Measurements from ENCODE around the gene ASPN.

Gene ASPN

DNA sequence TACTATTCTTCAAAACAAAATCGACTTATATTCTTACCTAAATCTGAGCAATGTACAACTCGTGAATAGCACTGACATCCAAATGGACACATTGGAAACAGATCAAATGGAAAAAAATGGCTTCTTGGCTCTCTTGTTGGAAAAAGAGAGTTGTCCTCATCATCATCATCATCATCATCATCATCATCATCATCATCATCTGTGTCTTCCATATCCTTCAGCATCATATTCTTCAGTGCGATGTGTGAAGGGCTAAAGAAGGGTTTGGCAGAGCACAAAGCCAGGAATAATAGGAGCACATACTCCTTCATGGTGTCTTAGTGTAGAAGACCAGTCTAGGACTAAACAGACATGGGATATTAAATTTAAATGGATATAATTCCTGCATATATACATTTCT is 7.7 kb downstream of the ASPN start:
- Histone ChIP-seq H3K79me2 (ENCODE audit: control insufficient read depth, insufficient read depth, low read length, unreplicated experiment) (no peaks in the 10 kb centered on the region), H3K27me3 (ENCODE audit: insufficient read depth, low read length) (no peaks in the 10 kb centered on the region), H3K36me3 (ENCODE audit: insufficient read depth, low read length) (no peaks in the 10 kb centered on the region), H2AFZ (ENCODE audit: low read length, unreplicated experiment) (no peak overlapping the region), H3K4me1 (ENCODE audit: control insufficient read depth, insufficient read depth, low read length, unreplicated experiment) (no peaks in the 10 kb centered on the region), H3K27ac (ENCODE audit: low read depth, low read length) (no peak overlapping the region), H3K4me3 (ENCODE audit: low read depth, low read length) (no peak overlapping the region)

DNA sequence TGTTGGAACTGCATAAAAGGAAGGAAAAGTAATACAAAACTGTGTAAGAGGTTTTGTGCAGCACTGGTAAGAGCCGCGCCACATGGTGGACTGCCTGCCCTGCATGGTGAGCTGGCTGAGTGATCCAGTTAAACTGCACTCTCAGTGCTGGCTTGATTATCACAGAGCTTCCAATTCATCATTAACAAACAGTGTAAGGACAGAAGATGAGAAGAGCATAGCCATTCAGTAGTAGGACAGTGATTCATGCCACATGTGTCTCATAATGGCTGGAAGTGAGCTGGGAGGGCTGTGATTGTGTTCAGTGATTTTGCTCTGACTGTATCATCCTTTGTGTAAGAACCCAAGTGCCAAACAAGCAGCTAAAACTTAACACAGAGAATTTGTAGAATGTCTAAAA is 14.1 kb downstream of the ASPN start:
- Histone ChIP-seq H3K27me3 (ENCODE audit: insufficient read depth, low read length) (no peaks in the 10 kb centered on the region), H3K27ac (ENCODE audit: low read depth, low read length) (no peak overlapping the region), H3K4me3 (ENCODE audit: low read depth, low read length) (no peak overlapping the region), H3K4me1 (ENCODE audit: control insufficient read depth, insufficient read depth, low read length, unreplicated experiment) (peaks cover 13% of the 10 kb centered on the region), H3K79me2 (ENCODE audit: control insufficient read depth, insufficient read depth, low read length, unreplicated experiment) (no peaks in the 10 kb centered on the region), H2AFZ (ENCODE audit: low read length, unreplicated experiment) (no peak overlapping the region), H3K36me3 (ENCODE audit: insufficient read depth, low read length) (no peaks in the 10 kb centered on the region)

DNA sequence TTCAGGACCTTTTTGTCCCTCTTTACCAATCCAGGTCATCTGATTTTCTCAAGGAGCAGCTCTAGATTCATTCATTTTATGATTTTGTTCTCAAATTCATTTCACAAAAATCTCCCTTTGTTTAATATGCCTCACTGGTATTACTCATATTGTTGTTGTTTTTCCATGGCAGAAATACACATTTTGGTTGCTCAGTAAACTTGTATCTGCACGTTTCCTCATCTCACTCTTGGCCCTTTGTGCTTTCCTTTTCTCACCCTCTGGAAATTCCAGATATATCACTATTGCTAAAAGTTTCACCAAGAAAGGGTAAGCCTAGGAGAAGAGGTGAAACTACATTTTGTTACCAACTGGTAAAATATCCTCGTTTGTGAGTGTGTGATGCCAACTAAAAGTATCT is 14.8 kb downstream of the ASPN start:
- Histone ChIP-seq H3K27ac (ENCODE audit: low read depth, low read length) (no peak overlapping the region), H2AFZ (ENCODE audit: low read length, unreplicated experiment) (no peak overlapping the region), H3K4me3 (ENCODE audit: low read depth, low read length) (no peak overlapping the region), H3K4me1 (ENCODE audit: control insufficient read depth, insufficient read depth, low read length, unreplicated experiment) (peaks cover 13% of the 10 kb centered on the region), H3K79me2 (ENCODE audit: control insufficient read depth, insufficient read depth, low read length, unreplicated experiment) (no peaks in the 10 kb centered on the region), H3K36me3 (ENCODE audit: insufficient read depth, low read length) (no peaks in the 10 kb centered on the region), H3K27me3 (ENCODE audit: insufficient read depth, low read length) (no peaks in the 10 kb centered on the region)

DNA sequence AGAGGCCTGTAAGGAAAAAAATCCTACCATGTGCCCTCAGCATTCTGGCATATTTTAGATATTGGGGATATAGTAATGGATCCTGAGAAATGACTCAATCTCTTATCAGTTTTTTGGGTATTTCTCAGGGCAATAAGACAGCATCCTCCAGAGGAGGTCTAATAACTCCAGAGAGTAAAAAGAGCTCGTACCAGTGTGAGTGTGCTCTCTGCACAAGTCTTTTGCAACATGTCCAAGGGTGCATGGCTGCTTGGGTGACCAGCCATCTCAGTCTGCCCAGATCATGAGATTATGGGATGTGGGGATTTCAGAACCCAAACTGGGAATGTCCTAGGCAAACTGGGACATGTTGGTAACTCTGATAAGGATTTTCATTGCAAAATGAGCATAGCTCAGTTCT is 15.3 kb downstream of the ASPN start:
- H2AFZ ChIP-seq (ENCODE audit: low read length, unreplicated experiment), result no peak overlapping the region
- H3K4me1 ChIP-seq (ENCODE audit: control insufficient read depth, insufficient read depth, low read length, unreplicated experiment), result peaks cover 13% of the 10 kb centered on the region
- H3K27me3 ChIP-seq (ENCODE audit: insufficient read depth, low read length), result no peaks in the 10 kb centered on the region
- no peak overlapping the region for H3K27ac ChIP-seq (ENCODE audit: low read depth, low read length)
- H3K36me3 ChIP-seq (ENCODE audit: insufficient read depth, low read length), result no peaks in the 10 kb centered on the region
- H3K79me2 ChIP-seq (ENCODE audit: control insufficient read depth, insufficient read depth, low read length, unreplicated experiment), result no peaks in the 10 kb centered on the region
- H3K4me3 ChIP-seq (ENCODE audit: low read depth, low read length), result no peak overlapping the region

DNA sequence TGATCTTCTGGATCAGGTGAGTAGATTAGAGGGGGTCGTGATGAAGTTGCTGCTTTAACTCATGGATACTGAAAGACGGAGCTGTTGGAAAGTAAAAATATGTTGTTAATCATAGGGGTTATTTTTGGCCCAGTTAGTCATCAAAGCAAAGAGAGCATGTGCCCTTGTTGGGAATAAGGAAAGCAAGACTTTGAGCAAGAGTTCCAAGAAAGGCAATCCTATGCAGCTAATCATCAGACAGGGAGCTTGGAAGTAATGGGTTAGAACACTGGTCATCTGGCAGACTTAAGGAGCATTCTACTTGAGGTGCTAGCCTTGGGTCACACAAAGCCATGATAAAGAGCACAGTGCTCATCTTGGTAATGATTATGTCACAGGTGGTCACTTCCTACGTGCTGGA is 18.3 kb downstream of the ASPN start:
- H3K36me3 ChIP-seq (ENCODE audit: insufficient read depth, low read length), result no peaks in the 10 kb centered on the region

DNA sequence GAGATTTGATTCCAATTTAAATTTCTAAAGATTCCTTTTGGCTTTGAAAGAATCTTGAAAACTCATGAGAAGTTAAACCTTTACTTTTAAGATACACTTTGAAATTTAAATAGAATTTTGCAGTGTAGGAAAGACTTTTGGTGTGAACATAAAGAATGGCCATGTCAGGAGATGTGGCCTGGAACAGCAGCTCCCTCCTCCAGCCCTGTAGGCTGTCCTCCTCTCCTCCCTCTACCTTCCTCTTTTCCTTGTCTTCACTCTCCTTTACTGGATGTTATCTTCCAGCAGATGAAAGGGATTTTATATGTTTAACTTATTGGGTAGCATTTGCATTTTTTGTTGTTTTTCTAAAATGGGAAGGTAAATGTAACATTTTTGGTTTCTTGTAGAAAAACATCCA is 18.9 kb downstream of the ASPN start:
- Histone ChIP-seq H3K79me2 (ENCODE audit: control insufficient read depth, insufficient read depth, low read length, unreplicated experiment) (no peaks in the 10 kb centered on the region), H3K36me3 (ENCODE audit: insufficient read depth, low read length) (no peaks in the 10 kb centered on the region), H3K27me3 (ENCODE audit: insufficient read depth, low read length) (no peaks in the 10 kb centered on the region), H3K27ac (ENCODE audit: low read depth, low read length) (0 out of 2 replicates have a peak overlapping the region, but pooled peaks have one; percentile 19), H3K4me3 (ENCODE audit: low read depth, low read length) (peak overlapping the region; percentile 43; the same call in 1 of the 2 replicates), H2AFZ (ENCODE audit: low read length, unreplicated experiment) (peak overlapping the region; percentile 40), H3K4me1 (ENCODE audit: control insufficient read depth, insufficient read depth, low read length, unreplicated experiment) (peaks cover 13% of the 10 kb centered on the region)

More for the DNA sequence above, 18.3 kb downstream of the ASPN start:
- peak overlapping the region; percentile 43; the same call in 1 of the 2 replicates for H3K4me3 ChIP-seq (ENCODE audit: low read depth, low read length)
- H3K4me1 ChIP-seq (ENCODE audit: control insufficient read depth, insufficient read depth, low read length, unreplicated experiment), result peaks cover 13% of the 10 kb centered on the region
- H2AFZ ChIP-seq (ENCODE audit: low read length, unreplicated experiment), result peak overlapping the region; percentile 40
- no peaks in the 10 kb centered on the region for H3K79me2 ChIP-seq (ENCODE audit: control insufficient read depth, insufficient read depth, low read length, unreplicated experiment)
- H3K27ac ChIP-seq (ENCODE audit: low read depth, low read length), result peak overlapping the region; percentile 19; the same call in 1 of the 2 replicates
- H3K27me3 ChIP-seq (ENCODE audit: insufficient read depth, low read length), result no peaks in the 10 kb centered on the region

DNA sequence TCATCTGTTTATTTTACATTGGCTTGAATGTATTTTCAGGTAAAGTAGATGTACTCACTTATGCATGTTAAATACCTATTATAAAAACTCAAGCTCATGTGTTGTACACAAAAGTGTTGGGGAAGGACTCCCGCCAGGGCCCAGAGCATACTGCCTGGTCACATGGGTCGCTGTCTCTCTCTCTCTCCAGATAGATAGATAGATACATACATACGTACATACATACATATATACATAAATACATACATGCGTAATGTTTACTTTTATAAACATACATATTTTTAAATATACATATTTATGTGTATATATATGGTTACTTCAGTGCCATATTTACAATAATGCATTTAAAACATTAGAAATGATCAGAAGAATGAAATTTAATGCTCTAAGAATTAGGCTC is 24.7 kb downstream of the ASPN start:
- Histone ChIP-seq H2AFZ (ENCODE audit: low read length, unreplicated experiment) (no peak overlapping the region), H3K27me3 (ENCODE audit: insufficient read depth, low read length) (no peaks in the 10 kb centered on the region), H3K4me1 (ENCODE audit: control insufficient read depth, insufficient read depth, low read length, unreplicated experiment) (no peaks in the 10 kb centered on the region), H3K79me2 (ENCODE audit: control insufficient read depth, insufficient read depth, low read length, unreplicated experiment) (no peaks in the 10 kb centered on the region), H3K27ac (ENCODE audit: low read depth, low read length) (no peak overlapping the region), H3K4me3 (ENCODE audit: low read depth, low read length) (no peak overlapping the region), H3K36me3 (ENCODE audit: insufficient read depth, low read length) (no peaks in the 10 kb centered on the region)

DNA sequence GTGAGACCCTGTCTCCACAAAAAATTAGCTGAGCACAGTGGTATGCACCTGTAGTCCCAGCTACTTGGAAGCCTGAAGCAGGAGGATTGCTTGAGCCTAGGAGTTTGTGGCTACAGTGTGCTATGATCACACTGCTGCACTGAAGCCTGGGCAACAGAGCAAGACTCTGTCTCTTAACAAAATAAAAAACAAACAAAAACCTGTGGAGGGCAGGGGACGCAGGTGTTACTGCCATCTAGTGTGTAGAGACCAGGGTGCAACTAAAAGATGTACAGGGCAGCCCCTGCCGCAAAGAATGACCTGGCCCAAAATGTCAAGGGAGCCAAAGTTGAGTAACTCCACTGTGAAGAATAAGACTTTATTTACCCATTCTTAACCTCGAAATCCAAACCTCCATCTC is 27.1 kb downstream of the ASPN start:
- Histone ChIP-seq H3K4me1 (ENCODE audit: control insufficient read depth, insufficient read depth, low read length, unreplicated experiment) (no peaks in the 10 kb centered on the region), H3K79me2 (ENCODE audit: control insufficient read depth, insufficient read depth, low read length, unreplicated experiment) (no peaks in the 10 kb centered on the region), H2AFZ (ENCODE audit: low read length, unreplicated experiment) (no peak overlapping the region), H3K27me3 (ENCODE audit: insufficient read depth, low read length) (no peaks in the 10 kb centered on the region), H3K4me3 (ENCODE audit: low read depth, low read length) (no peak overlapping the region), H3K27ac (ENCODE audit: low read depth, low read length) (no peak overlapping the region), H3K36me3 (ENCODE audit: insufficient read depth, low read length) (no peaks in the 10 kb centered on the region)

DNA sequence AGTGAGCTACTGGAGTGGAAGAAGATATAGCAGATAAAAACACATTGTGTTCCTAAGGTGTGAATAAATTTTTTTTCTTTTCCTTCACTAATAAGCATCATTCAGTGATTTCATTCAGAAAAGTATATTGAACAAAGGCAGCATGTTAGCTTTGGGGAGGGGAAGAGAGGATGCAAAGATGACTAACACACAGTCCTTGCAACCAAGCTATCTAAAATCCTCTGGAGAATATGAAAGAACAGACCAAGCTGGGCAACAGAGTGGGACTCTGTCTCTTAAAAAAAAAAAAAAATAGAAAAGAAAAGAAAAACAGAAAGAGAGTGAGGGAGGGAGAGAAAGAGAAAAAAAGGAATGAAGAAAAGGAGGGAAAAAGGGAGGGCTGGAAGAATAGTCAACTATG is 35.8 kb downstream of the ASPN start:
- no peak overlapping the region for H2AFZ ChIP-seq (ENCODE audit: low read length, unreplicated experiment)
- H3K79me2 ChIP-seq (ENCODE audit: control insufficient read depth, insufficient read depth, low read length, unreplicated experiment), result no peaks in the 10 kb centered on the region
- H3K27ac ChIP-seq (ENCODE audit: low read depth, low read length), result no peak overlapping the region
- no peaks in the 10 kb centered on the region for H3K36me3 ChIP-seq (ENCODE audit: insufficient read depth, low read length)
- H3K27me3 ChIP-seq (ENCODE audit: insufficient read depth, low read length), result no peaks in the 10 kb centered on the region
- H3K4me1 ChIP-seq (ENCODE audit: control insufficient read depth, insufficient read depth, low read length, unreplicated experiment), result peaks cover 8% of the 10 kb centered on the region
- H3K4me3 ChIP-seq (ENCODE audit: low read depth, low read length), result no peak overlapping the region

DNA sequence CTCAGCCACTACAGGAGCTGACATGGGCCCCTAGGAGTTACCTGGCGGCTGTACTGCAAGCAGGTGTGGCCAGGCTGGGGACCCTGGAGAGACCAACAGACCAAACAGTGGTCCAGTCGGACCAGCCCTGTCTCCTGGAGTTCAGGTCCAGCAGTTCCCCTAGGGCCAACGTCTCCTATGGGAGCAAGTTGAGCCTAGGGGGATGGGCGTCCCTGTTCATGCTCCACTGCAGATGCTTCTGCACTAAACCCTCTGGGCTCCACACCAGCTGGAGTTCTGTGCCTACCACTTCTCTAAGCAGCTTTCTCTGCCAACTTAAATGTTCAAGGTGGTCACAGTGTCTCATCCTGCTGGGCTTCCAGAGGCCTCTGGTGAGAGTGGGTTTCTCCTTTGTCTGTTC is 37.5 kb downstream of the ASPN start:
- Histone ChIP-seq H2AFZ (ENCODE audit: low read length, unreplicated experiment) (no peak overlapping the region), H3K4me1 (ENCODE audit: control insufficient read depth, insufficient read depth, low read length, unreplicated experiment) (peaks cover 10% of the 10 kb centered on the region), H3K27me3 (ENCODE audit: insufficient read depth, low read length) (no peaks in the 10 kb centered on the region), H3K27ac (ENCODE audit: low read depth, low read length) (no peak overlapping the region), H3K36me3 (ENCODE audit: insufficient read depth, low read length) (no peaks in the 10 kb centered on the region), H3K79me2 (ENCODE audit: control insufficient read depth, insufficient read depth, low read length, unreplicated experiment) (no peaks in the 10 kb centered on the region), H3K4me3 (ENCODE audit: low read depth, low read length) (no peak overlapping the region)

DNA sequence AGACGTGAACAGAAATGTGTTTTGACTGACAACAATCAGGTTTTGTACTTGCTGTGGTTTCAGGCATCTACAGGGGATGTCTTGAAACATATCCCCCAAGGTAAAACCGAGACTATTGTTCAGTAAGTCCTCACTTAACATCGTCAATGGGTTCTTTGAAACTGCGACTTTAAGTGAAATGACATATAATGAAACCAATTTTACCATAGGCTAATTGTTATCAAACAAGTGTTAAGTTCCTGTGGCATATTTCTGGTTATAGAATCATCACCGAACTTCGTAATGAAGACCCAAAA is 41.6 kb downstream of the ASPN start:
- Histone ChIP-seq H3K27ac (ENCODE audit: low read depth, low read length) (no peak overlapping the region), H2AFZ (ENCODE audit: low read length, unreplicated experiment) (no peak overlapping the region), H3K27me3 (ENCODE audit: insufficient read depth, low read length) (no peaks in the 10 kb centered on the region), H3K79me2 (ENCODE audit: control insufficient read depth, insufficient read depth, low read length, unreplicated experiment) (no peaks in the 10 kb centered on the region), H3K4me3 (ENCODE audit: low read depth, low read length) (no peak overlapping the region), H3K4me1 (ENCODE audit: control insufficient read depth, insufficient read depth, low read length, unreplicated experiment) (peaks cover 8% of the 10 kb centered on the region), H3K36me3 (ENCODE audit: insufficient read depth, low read length) (no peaks in the 10 kb centered on the region)

Data from ACC112 (cell line).